Measurements from ENCODE around the gene PIK3IP1.
"Not testable (repeated sequence)": the region's sequence is repeated elsewhere in the genome, so short reads cannot be mapped to it uniquely, and the experiment has no call there.

The PIK3IP1 gene

GRCh38 chr22:31248965-31249958 is 43.0 kb downstream of the PIK3IP1 start:
- DNase-seq (ENCODE audit: low read depth in 2 of 2): no peak

GRCh38 chr22:31248138-31248745 is 44.0 kb downstream of the PIK3IP1 start:
- peak; percentile 34 to 36 for DNase-seq (ENCODE audit: low read depth in 2 of 2)

GRCh38 chr22:31247726-31248125 is 44.6 kb downstream of the PIK3IP1 start:
- no peak for DNase-seq (ENCODE audit: low read depth in 2 of 2)

- no peak for DNase-seq (ENCODE audit: low read depth in 2 of 2)
These were observed 45.6 kb downstream of the PIK3IP1 start for GRCh38 chr22:31246687-31247086.

GRCh38 chr22:31245998-31246397 is 46.3 kb downstream of the PIK3IP1 start:
- DNase-seq (ENCODE audit: low read depth in 2 of 2): not testable (repeated sequence)

GRCh38 chr22:31244943-31245451 is 47.3 kb downstream of the PIK3IP1 start:
- DNase-seq (ENCODE audit: low read depth in 2 of 2): no peak

GRCh38 chr22:31244046-31244942 is 48.0 kb downstream of the PIK3IP1 start:
- no peak for DNase-seq (ENCODE audit: low read depth in 2 of 2)

GRCh38 chr22:31243339-31244045 is 48.8 kb downstream of the PIK3IP1 start:
- no peak for DNase-seq (ENCODE audit: low read depth in 2 of 2)

GRCh38 chr22:31241936-31242335 is 50.4 kb downstream of the PIK3IP1 start:
- no peak for DNase-seq (ENCODE audit: low read depth in 2 of 2)

GRCh38 chr22:31241200-31241599 is 51.1 kb downstream of the PIK3IP1 start:
- no peak for DNase-seq (ENCODE audit: low read depth in 2 of 2)

GRCh38 chr22:31239771-31240370 is 52.4 kb downstream of the PIK3IP1 start:
- DNase-seq (ENCODE audit: low read depth in 2 of 2): no peak

GRCh38 chr22:31238057-31238456 is 54.2 kb downstream of the PIK3IP1 start:
- DNase-seq (ENCODE audit: low read depth in 2 of 2): no peak

GRCh38 chr22:31236044-31236443 is 56.2 kb downstream of the PIK3IP1 start:
- DNase-seq (ENCODE audit: low read depth in 2 of 2): not testable (repeated sequence)

- no peak for DNase-seq (ENCODE audit: low read depth in 2 of 2)
These were observed 57.2 kb downstream of the PIK3IP1 start for GRCh38 chr22:31235081-31235480.

- no peak for DNase-seq (ENCODE audit: low read depth in 2 of 2)
These were observed 59.3 kb downstream of the PIK3IP1 start for GRCh38 chr22:31233001-31233400.

Data from stimulated activated CD4-positive, alpha-beta T cell treated with anti-CD3 and anti-CD28 coated beads, Interleukin-4, amount 100 ng/mL, for 48 hours (primary cell).